IPS-NIHi11 (cell line): ENCODE results near the gene EML4.
"Not testable (repeated sequence)": the region's sequence is repeated elsewhere in the genome, so short reads cannot be mapped to it uniquely, and the experiment has no call there.

Experiments used
- DNase-seq: peaks from one replicate; pipeline ENCODE4 v3.0.0; 2012; ENCODE audit warnings: mixed read lengths, low spot score

Gene EML4

DNA sequence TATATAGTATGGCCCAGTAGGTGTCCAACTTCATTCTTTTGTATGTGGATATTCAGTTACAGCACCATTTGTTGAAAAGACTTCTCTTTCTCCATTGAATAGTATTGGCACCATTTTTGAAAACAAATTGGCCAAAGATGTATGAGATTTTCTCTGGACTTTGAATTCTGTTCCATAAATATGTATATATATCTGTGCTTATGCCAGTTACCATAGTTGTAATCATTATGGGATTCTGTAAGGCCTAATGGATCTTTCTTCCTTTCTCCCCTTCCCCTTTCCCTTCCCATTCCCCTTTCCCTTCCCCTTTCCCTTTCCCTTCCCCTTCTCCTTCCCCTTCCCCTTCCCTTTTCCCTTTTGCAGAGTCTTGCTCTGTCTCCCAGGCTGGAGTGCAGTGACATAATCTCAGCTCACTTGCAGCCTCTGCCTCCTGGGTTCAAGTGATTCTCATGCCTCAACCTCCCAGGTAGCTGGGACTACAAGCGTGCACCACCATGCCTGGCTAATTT lies 140.9 kb downstream of the EML4 start:
- no peak for DNase-seq

DNA sequence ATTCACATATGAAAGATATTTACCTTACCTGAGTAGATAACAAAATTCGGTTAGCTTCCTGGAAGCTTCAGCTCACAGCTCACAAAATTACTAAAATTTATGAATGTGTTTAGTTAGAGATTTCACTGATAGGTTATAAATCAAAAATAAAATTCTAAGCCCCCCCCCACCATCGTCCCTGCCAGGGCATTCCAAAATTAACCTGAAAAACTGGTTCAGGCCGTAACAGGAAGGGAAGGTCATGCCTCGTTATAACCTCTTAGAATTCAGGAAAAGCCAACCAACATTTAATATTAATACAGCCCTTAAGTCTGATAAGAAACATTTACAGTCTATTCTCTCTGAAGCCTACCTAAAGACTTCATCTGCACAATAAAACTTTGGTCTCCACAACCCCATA lies 143.0 kb downstream of the EML4 start:
- DNase-seq, result no peak

DNA sequence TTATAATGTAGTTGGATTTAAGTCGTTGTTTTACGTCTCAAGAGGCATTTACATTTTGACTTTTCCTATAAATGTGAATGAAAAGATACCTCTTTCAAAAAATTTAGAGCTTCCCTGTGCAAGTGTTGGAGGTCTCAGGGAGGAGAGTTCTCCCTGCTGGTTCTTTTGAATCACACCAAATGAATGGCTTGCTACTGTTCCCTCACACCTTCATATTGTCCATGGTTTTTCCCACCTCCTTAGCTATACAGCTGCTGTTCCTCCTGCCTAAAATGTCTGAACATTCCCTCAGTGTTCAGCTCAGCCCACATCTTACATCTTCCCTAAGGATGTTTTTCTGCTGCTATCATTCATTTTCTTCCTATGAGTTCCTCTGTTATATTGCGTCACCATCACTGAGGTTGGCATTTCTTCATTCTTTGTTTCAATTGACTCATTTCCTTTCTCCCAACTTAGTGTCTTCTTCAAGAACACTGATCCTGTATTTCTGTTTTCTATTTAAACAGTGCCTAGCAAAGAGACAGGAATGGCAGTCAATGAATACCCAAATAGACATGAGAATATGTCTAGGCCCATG lies 145.8 kb downstream of the EML4 start:
- no peak for DNase-seq

DNA sequence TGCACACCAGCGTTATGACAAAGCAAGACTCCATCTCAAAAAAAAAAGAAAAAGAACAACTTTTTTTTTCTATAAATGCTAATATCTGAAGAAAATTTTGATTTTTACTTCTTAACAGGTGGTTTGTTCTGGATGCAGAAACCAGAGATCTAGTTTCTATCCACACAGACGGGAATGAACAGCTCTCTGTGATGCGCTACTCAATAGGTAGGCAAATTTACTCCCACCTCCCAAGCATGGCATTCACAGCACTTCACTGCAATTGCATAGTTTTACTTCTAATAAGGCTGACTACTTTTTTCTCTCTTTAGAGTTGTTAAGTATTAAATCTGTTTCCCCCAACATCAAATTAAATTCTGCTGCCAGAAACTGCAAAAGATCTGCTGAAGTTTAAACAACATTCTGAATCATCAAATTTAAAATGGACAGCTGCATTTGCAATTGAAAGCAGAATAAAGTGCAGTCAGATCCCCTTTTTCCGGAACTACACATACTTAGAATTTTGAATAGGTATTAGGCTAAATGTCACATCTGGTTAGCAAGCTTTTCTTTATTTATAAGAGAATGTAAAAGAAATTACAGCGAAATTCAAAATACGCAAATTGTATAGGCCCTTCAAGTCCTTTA lies 146.8 kb downstream of the EML4 start:
- DNase-seq, result no peak

DNA sequence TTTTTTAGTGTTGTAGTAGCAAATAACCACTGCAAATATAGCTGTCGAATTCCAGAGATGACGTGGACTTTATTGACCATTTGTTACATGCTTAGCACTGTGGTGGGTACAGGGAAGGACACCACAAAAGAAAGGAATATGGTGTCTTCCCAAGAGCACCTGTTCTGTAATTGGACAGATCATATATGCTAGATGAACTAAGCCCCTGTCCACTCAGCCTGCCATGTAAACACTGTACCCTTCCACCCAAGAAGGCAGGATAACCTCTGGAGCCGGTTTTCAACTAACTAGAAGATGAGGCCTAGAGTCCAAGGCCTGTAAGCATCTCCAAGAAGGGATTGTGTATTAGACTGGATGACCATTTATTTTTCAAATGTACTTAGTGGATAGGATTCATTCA lies 147.8 kb downstream of the EML4 start:
- DNase-seq, result no peak

DNA sequence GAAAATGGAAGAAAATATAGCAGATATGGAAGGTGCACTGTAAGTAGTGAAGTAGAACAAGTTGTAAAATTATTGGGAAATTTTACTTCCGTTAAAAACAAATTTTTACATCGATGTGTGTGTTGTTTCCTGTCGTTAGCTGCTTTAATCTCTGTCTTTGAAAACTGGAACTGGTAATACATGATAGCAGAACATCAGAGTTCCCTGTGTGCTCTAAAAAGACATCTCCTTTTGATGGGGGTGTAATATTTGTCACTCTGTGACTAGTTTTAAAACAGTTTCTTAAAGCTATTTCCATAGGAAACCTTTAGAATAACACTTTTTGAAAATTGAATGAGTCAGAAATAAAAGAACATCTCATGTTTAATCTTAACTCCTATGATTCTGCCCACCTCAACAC lies 148.3 kb downstream of the EML4 start:
- no peak for DNase-seq

DNA sequence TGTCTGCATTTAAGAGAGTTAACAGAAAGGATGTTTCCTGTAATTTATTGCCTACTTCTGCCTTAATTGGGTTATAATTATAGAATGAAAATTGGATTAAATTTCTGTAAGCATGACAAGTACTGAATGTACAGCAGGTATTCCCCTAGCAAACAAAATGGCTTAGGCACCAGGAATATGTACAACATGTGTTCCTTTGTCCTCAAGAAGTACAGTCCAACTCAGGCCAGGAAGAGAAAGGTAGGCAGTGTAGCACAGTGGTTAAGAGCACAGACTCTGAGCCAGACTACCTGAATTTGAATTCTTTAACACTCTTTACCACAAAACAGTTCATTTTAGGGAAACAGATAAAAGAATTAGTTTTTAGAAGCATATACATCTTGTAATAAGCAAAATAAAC lies 148.8 kb downstream of the EML4 start:
- no peak for DNase-seq

DNA sequence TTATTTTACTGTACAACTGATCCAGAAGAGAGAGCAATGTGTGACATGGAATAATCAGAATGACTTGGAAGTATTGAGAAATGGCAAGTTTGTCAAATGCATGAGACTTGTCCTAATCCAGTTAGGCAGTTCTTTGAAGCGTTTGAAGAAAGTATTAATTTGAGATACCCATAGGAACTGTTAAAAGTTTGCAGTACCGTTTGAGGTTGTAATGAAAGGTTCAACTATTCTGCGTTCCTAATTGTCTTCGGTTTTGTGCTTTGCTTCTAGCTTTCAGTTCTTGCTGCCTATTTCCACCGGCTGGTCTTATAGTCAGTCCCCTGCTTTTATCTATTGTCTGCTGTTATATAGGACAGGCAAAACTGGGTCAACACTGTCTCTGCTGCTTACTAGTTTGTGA lies 150.1 kb downstream of the EML4 start:
- DNase-seq, result no peak

DNA sequence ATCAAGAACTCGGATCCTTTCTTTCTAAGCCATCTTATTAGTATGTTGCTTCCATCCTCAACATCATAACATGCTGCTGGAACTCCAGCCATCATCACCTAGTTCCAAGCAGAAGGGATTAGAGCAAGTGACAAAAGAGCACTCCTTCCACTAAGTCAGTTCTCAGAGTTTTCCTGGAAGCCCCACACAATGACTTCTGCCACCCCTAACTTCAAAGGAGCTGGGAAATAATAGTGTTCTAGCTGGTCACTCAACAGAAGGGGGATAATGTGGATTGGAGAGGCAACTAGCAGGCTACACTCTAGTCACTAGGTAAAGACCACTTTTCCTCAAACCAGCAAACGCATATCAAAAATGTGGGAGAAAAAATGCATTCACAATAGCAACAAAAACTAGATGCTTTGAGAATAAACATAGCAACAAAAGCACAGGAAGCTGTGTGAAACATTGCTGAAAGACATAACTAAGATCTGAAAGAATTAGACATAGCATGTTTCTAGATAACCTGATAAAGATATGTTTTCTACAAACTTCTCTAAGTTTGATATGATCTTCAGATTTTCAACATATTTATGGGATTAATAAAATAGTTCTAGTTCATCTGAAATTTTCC lies 152.4 kb downstream of the EML4 start:
- DNase-seq, result no peak

DNA sequence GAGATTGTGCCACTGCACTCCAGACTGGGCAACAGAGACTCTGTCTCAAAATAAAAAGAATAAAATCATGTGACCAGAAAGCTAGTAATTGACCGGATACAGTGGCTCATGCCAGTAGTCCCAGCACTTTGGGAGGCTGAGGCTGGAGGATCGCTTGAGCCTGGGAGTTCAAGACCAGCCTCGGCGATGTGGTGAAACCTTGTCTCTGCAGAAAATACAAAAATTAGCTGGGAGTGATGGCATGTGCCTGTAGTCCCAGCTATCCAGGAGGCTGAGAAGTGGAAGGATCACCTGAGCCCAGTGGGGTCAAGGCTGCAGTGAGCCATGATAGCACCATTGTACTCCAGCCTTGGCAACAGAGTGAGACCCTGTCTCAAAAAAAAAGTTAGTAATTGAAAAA lies 155.1 kb downstream of the EML4 start:
- DNase-seq, result no peak

DNA sequence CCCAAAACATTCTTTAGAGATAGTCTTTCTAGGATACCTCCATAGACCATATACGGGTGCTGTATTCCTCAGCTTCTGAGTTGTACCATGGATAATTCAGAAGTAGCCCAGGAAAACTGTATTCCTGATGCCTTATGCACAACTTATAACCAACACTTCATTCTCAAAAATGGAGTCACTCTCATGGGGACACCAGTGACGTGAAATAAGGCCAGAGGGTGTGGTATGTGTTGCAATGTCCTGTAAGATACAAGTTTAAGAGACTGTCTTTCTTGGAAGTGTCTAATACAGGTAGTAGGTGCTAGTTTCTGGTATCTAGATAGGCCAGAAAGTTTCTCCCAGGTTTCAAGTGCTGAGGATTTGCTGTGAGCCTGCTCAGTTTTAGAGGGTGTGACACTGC lies 155.8 kb downstream of the EML4 start:
- DNase-seq, result no peak

DNA sequence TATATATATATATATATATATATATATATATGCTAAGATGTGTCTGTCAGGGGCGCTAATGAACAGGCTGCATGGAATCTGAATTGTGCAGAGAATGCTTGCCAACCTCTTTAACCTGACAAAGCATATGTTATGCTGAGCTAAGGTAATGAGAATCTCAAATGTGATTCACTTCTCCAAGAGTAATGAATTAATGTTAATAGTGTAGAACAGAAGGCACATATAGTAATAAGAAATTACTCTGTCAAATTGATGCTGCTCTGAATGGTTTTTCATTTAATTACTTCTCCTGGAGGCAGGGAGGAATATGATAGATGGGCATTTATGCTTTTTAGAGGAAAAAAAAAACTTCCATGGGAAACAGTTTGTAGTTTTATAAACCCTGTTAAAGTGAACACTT lies 156.5 kb downstream of the EML4 start:
- DNase-seq, result no peak

DNA sequence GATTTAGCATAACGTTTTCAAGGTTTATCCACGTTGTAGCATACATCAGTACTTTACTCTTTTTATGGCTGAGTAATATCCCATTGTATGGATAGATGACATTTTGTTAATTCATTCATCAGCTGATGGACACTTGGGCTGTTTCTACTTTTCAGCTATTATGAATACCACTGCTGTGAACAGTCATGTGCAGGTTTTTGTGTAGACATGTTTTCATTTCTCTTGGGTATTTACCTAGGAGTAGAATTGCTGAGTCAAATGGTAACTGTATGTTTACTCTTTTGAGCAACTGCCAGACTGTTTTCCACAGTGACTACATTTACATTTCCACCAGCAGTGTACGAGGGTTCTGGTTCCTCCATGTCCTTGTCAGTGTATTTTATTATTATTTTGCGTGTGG lies 158.0 kb downstream of the EML4 start:
- DNase-seq, result no peak

DNA sequence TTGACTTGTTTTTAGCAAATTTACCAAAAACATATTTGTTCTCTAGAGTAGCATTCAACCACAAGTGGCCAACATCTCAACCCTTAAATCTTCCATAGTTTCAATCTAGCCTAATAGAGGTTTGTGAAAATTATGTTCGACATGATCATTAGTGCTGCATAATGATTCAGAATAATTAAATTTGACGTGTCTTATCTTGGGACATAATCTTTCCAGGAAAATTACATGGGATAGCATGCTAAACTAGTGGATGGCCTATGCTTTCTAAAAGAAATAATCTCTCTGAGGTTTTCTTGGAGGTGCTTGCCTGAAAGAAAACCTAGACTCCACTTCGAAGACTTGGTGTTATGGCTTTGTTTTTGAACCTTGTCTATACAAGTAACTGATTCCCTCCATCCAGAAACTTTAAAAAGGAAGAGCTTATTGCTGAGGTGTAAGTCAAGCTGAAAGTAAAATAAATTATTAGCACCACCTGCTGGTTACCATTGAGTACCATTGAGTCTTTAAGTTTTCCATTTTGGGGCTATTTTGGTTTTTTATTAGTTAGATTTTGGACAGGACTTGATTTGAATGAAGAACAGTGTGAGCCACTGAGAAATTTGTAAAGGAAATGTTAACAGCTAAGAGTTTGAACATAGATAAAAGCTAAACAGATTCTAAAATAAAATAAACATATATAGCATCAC lies 159.1 kb downstream of the EML4 start:
- no peak for DNase-seq

DNA sequence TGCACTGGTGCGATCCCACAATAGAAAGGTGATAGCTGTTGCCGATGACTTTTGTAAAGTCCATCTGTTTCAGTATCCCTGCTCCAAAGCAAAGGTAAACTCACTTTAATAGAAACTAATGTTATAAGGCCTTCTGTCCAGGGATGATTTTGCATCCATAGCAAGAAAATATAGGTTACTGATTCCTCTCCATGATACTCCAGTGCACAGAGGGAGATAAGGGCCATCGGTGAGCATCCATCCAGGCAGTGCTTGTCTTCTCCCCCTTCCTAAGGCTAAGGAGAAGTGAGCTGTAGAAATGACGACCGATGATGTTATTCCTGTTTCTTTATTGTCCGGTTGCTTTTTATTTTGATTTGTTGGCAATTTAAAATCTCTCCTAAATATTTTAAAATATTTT lies 159.8 kb downstream of the EML4 start:
- DNase-seq, result no peak

DNA sequence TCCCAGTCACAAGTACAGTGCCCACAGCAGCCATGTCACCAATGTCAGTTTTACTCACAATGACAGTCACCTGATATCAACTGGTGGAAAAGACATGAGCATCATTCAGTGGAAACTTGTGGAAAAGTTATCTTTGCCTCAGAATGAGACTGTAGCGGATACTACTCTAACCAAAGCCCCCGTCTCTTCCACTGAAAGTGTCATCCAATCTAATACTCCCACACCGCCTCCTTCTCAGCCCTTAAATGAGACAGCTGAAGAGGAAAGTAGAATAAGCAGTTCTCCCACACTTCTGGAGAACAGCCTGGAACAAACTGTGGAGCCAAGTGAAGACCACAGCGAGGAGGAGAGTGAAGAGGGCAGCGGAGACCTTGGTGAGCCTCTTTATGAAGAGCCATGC lies 160.6 kb downstream of the EML4 start:
- no peak for DNase-seq

DNA sequence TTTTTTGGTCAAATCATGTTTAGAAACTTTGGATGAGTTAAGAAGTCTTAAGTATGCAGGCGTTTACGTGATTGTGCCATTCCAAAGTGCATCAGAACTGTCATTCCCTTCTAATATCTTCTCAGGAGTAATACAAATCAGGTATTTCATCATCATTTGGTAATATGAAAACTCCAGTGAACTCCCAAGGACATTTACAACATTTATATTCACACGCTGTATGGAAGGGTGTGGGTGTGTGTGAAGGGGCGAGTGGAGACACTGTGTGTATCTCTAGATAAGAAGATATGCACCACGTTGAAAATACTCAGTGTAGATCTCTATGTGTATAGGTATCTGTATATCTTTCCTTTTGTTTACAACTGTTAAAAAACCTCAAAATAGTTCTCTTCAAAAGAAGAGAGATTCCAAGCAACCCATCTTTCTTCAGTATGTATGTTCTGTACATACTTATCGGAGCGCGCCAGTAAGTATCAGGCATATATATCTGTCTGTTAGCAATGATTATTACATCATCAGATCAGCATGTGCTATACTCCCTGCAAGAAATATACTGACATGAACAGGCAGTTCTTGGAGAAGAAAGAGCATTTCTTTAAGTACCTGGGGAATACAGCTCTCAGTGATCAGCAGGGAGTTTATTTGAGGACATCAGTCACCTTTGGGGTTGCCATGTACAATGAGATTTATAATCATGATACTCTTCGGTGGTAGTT lies 162.6 kb downstream of the EML4 start:
- DNase-seq, result no peak

DNA sequence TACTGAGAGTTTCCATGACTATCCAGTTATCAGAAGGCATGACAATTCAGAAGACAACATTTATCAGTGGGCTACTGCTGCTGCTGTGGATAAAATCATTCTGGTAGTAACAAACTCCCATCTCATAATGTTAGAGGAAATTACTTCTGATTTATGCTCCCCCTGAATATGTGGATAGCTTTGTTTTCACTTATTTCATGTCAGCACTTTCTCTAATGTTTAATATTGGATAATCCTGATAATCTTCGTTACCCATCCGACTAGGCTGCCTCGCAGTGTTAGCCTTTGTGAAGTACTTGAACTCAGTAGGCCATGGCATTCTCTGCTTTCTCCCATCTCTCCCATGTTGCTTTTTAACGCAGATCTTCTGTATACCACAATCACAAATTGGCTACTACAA lies 163.4 kb downstream of the EML4 start:
- DNase-seq, result no peak

DNA sequence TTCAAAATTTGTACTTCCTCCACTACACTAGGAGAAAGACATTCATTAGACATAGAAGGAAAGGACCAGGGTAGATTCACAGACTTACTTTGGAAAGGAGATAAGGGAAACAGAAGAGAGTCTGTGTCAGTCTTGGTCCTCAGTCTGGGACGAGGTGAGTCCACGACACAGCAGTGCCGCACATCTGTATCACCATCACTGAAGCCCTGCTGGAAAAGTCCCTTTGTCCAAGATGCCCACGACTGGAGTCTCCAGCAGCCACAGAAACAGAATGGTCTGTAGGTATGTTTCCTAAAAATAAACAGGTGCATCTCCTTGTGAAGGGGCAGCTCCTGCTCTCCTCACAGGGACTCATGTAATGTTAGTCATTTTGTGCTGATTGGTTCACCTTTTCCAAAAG lies 164.4 kb downstream of the EML4 start:
- DNase-seq, result no peak

DNA sequence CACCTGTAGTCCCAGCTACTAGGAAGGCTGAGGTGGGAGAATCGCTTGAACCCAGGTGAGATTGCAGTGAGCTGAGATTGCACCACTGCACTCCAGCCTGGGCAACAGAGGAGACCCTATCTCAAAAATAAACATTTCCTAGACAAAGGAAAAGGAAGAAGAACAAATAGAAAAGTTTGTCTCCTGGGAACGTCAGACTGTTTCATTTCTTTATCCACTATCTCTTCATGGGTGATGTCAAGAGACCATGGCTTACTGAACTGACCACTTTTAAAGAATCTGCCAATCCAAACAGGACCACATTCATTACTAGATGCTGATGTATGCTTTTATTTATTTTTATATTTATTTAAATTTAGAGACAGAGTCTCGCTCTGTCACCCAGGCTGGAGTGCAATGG lies 165.1 kb downstream of the EML4 start:
- DNase-seq, result no peak

DNA sequence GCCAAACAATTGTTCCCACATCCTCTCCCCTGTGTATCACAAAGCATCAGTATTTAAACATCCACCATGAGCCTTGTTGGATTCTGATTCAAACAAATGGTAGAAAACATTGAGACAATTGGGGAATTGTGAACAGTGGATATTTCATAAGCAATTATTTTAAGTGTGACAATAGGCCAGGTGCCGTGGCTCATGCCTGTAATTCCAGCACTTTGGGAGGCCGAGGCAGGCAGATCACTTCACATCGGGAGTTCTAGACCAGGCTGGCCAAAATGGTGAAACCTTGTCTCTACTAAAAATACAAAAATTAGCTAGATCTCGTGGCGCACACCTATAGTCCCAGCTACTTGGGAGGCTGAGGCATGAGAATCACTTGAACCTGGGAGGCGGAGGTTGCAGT lies 165.7 kb downstream of the EML4 start:
- DNase-seq, result not testable (repeated sequence)

DNA sequence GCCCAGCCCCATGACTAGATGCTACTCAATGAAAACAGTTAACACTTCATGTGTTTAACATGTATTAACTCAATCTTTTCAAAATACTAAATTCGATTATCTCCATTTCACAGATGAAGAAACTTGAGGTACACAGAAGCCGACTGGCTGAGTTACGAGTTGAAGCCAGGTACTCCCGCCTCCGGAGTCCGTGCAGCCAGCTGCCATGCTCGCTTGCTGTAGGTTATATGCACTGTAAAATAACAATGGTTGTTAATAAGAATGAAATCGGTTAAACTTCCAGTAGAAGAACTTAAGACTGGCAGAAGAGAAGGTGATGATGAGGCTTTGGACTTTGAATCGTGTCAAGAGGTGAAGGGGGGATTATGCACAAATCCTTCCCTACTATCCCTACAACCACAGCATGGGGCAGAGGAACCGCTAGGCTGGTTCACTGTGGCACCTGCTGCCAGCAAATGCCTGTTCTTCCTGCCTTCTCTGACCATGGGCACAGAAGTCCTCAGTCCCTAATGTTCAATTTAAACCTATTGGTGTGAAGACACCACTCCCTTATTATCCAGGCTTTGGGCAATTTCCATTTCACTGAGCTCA lies 166.5 kb downstream of the EML4 start:
- no peak for DNase-seq
